Activated CD8-positive, alpha-beta T cell treated with anti-CD3 and anti-CD28 coated beads for 36 hours (primary cell): ENCODE measurements around the gene CIZ1. TPM values are rescaled to one million over a fixed set of nuclear protein-coding genes. Genes with fewer than 3 reads are reported as not detected.
A peak's percentile ranks its signal among the peaks of the same experiment; 100 is the strongest.

ENCODE experiments used
- ATAC-seq: fragments of 200-7000 bp; cut with Tn5 transposase; one replicate; pipeline ENCODE4 v1.10.0; 2021; ENCODE audit warnings: mild to moderate bottlenecking, moderate library complexity
- CTCF ChIA-PET: fragments of 350-600 bp; sonication (Branson Sonifier 250); formaldehyde crosslinking; loops from one replicate; lab custom pipeline; 2021; ENCODE audit warnings: antibody characterized with exemption; lab: Charles Lee
- POLR2A ChIA-PET: fragments of 350-600 bp; sonication (Branson Sonifier 250); formaldehyde crosslinking; loops from one replicate; lab custom pipeline; 2021; ENCODE audit warnings: antibody characterized with exemption; lab: Charles Lee
- DNase-seq: peaks from one replicate; pipeline ENCODE4 v3.0.0-alpha.2; 2020
- H3K27ac Mint-ChIP-seq: one replicate; pipeline ENCODE4 v1.8.0; 2021; ENCODE audit warnings: mild to moderate bottlenecking, mixed read lengths
- H3K27me3 Mint-ChIP-seq: one replicate; pipeline ENCODE4 v1.8.0; 2021; ENCODE audit warnings: mixed read lengths
- H3K36me3 Mint-ChIP-seq: one replicate; pipeline ENCODE4 v1.8.0; 2021; ENCODE audit warnings: low read depth, mixed read lengths
- H3K4me1 Mint-ChIP-seq: one replicate; pipeline ENCODE4 v1.8.0; 2021; ENCODE audit warnings: low read depth, mixed read lengths
- H3K4me3 Mint-ChIP-seq: one replicate; pipeline ENCODE4 v1.8.0; 2021; ENCODE audit warnings: mild to moderate bottlenecking, moderate library complexity, mixed read lengths
- H3K9me3 Mint-ChIP-seq: one replicate; pipeline ENCODE4 v1.8.0; 2021; ENCODE audit warnings: mixed read lengths
- intact Hi-C: fragments of 100-400 bp; cut with micrococcal nuclease; formaldehyde crosslinking; loops from one replicate; pipeline ENCODE4 v1.10.0; 2022
- total RNA-seq, 2 experiments: library from RNA; stranded (reverse); gene quantifications; one replicate each; pipeline ENCODE4 v1.2.3, GENCODE V29; 2021
- TF ChIP-seq, protein P1 (sequence below): fragments of 200-600 bp; IDR thresholded peaks from one replicate; pipeline ENCODE4 v1.8.0; 2022; ENCODE audit warnings: antibody characterized with exemption, mild to moderate bottlenecking

CIZ1 gene
- total RNA-seq, 2 experiments from 2014 or later = 75.7 to 77.1 TPM

DNA sequence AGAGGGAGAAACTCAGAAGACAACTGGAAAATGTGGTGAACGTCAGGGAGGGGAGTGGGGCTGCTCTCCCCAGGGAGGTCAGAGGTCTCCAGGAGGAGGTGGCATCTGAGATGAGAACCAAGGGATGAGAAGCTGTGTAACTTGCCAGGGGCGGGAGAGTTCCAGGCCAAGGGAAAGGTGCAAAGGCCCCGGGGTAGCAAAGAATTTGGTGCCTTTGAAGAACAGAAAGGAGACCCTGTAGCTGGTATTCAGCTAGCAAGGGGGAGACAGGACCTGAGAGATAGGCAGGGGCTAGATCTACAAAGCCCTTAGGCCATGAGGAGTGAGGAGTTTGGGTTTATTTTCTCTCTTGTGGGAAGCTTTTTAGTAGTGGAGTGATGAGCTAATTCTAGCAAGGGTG is 15.1 kb upstream of the CIZ1 start:
- intact Hi-C loops = no loop called here
- Mint-ChIP-seq H3K27ac (no peak overlapping the region), H3K27me3 (peaks cover 9% of the 10 kb centered on the region), H3K9me3 (no peaks in the 10 kb centered on the region), H3K4me3 (no peak overlapping the region), H3K36me3 (no peaks in the 10 kb centered on the region), H3K4me1 (peaks cover 18% of the 10 kb centered on the region)
- DNase-seq (no peak), ATAC-seq (no peak)
- POLR2A ChIA-PET = interaction anchor here (1.0 to 1.7 kb wide), 4 partner anchors 9 to 135 kb away, joined by 3 to 4 read pairs (median 4); no protein-coding TSS in a partner anchor
- CTCF ChIA-PET = interaction anchor here (0.9 to 1.3 kb wide), 3 partner anchors 16 to 135 kb away, joined by 3 to 4 read pairs (median 4); partner anchors contain the start of gene CIZ1
- TF ChIP-seq, protein P1, sequence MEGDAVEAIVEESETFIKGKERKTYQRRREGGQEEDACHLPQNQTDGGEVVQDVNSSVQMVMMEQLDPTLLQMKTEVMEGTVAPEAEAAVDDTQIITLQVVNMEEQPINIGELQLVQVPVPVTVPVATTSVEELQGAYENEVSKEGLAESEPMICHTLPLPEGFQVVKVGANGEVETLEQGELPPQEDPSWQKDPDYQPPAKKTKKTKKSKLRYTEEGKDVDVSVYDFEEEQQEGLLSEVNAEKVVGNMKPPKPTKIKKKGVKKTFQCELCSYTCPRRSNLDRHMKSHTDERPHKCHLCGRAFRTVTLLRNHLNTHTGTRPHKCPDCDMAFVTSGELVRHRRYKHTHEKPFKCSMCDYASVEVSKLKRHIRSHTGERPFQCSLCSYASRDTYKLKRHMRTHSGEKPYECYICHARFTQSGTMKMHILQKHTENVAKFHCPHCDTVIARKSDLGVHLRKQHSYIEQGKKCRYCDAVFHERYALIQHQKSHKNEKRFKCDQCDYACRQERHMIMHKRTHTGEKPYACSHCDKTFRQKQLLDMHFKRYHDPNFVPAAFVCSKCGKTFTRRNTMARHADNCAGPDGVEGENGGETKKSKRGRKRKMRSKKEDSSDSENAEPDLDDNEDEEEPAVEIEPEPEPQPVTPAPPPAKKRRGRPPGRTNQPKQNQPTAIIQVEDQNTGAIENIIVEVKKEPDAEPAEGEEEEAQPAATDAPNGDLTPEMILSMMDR = no peak

DNA sequence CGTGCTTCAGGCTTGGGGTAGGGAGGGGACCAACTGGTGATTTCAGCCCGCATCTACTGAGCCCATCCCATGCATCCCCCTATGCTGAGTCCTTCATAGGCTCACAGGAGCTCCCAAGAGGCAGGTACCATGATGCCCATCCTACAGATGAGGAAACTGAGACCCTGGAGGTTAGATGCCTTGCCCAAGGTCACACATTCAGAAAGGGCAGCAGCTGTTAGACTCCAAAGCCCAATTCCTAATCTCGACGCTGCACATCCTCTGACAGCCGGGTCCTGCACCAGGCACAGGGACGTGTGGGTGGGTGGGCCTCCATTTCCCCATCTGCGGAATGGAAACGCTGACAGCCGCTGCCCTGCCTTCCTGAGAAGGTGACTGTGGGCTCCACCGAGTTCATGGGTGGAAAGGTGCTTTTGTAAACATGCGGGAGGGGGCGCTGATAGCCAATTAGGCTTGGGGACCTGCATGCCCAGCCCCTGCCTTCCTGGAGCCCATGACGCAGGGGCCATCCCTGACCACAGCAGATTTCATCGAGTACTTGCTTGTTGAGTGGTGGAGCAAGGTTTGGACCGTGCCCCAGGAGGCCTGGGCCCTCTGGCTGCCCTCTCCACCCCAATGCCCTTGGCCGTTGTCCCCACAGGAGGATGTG is 14.0 kb upstream of the CIZ1 start:
- H3K4me1 Mint-ChIP-seq = peaks cover 18% of the 10 kb centered on the region
- no peaks in the 10 kb centered on the region for H3K9me3 Mint-ChIP-seq
- no peak overlapping the region for H3K27ac Mint-ChIP-seq
- intact Hi-C loops = no loop called here
- peaks cover 9% of the 10 kb centered on the region for H3K27me3 Mint-ChIP-seq
- ChIA-PET CTCF (interaction anchor here (1.4 kb wide), 1 partner anchor 13 kb away, joined by 3 read pairs; no protein-coding TSS in a partner anchor), POLR2A (no interaction called here)
- DNase-seq = no peak
- TF ChIP-seq, protein P1 = no peak
- H3K4me3 Mint-ChIP-seq = no peak overlapping the region
- no peak for ATAC-seq
- H3K36me3 Mint-ChIP-seq = no peaks in the 10 kb centered on the region

DNA sequence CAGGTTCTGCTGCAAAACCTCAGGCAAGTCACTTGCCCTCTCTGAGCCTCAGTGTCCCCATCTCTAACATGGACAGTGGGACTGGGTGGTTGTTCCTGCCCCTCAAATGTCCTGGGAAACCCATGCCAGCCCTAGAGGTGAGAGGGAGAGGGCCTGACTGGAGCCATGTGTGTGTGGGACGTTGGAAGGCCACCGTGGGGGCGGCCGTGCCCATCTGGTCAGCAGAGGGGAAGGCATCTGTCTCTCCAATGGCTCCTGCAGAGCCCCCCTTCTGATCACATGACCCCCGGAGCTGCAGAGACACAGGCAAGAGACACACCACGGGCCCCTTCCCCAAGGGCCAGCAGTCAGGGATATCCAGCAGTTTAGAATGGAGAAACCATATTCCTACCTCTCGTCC is 13.5 kb upstream of the CIZ1 start:
- DNase-seq = no peak
- POLR2A ChIA-PET = interaction anchor here (1.9 kb wide), 1 partner anchor 14 kb away, joined by 8 read pairs; the partner anchor contains the start of gene CIZ1
- Mint-ChIP-seq H3K27ac (no peak overlapping the region), H3K9me3 (no peaks in the 10 kb centered on the region), H3K4me3 (no peak overlapping the region), H3K36me3 (no peaks in the 10 kb centered on the region), H3K4me1 (peaks cover 18% of the 10 kb centered on the region), H3K27me3 (peaks cover 9% of the 10 kb centered on the region)
- intact Hi-C loops = no loop called here
- TF ChIP-seq, protein P1 = no peak
- CTCF ChIA-PET = interaction anchor here (1.4 kb wide), 1 partner anchor 14 kb away, joined by 3 read pairs; no protein-coding TSS in a partner anchor
- ATAC-seq = no peak

DNA sequence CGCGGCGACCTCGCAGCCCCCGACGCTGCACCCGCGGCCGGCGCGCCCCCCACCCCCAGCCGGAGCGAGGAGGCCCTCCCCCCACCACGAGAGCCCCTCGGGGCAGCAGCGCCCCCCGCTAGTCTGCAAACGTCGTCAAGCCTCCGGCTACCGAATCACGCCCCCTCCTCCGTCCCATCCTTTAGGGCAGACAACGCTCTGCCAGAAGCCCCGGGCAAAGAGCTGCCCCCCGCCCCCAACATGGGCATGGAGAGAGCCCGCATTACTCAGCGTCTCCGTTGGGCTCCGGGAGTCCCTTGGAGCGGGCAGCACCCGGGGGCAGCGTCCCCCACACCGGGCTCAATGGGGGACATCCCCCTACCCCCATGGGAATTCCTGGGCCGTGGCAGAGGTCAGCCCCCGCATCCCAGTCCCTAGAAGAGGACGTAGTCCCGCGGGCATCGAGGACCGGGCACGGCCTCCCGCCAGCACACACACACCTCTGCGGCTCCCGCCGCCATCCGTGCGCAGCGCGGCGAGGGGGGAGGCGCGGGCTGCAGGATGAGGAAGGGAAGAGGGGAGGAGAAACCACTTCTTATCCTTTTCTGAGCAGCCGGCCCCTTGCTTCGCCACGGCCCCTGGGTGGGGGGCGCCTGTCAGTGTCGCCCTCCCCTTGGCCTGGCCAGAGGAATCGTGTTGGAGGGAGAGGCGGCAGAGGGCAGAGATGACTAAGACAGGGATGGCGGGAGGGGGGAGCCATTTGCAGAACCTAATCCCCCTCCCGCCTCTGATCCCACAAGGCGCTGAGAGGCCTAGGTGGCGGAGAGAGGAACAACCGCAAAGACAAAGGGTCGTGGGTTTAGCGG is 12.6 kb upstream of the CIZ1 start:
- H3K9me3 Mint-ChIP-seq = no peaks in the 10 kb centered on the region
- ATAC-seq (peak; percentile 8), DNase-seq (peak; percentile 28)
- POLR2A ChIA-PET = interaction anchor here (1.9 kb wide), 1 partner anchor 13 kb away, joined by 8 read pairs; the partner anchor contains the start of gene CIZ1
- H3K4me3 Mint-ChIP-seq = peak overlapping the region; percentile 43
- no peak overlapping the region for H3K27ac Mint-ChIP-seq
- peaks cover 9% of the 10 kb centered on the region for H3K27me3 Mint-ChIP-seq
- intact Hi-C loops = no loop called here
- peaks cover 18% of the 10 kb centered on the region for H3K4me1 Mint-ChIP-seq
- CTCF ChIA-PET = interaction anchor here (0.7 to 1.4 kb wide), 7 partner anchors 9 to 158 kb away, joined by 3 to 6 read pairs (median 4); partner anchors contain the start of gene BBLN
- no peaks in the 10 kb centered on the region for H3K36me3 Mint-ChIP-seq
- TF ChIP-seq, protein P1 = no peak
